Measurements from ENCODE around the gene MORC4. TPM values are rescaled to one million over a fixed set of nuclear protein-coding genes. Genes with fewer than 3 reads are reported as not detected.

MORC4 gene
- polyA plus RNA-seq, 1 of the 3 experiments (the other 2 are of a cell fraction) = 12.5 TPM

- Histone ChIP-seq H3K9me3 (no peaks in the 10 kb centered on the region), H3K4me2 (no peak overlapping the region), H3K79me2 (ENCODE audit: insufficient read depth) (no peaks in the 10 kb centered on the region), H4K20me1 (ENCODE audit: insufficient read depth) (no peaks in the 10 kb centered on the region), H3K9ac (no peak overlapping the region), H3K4me3 (ENCODE audit: low read depth in 2 of 2, low read length in 1 of 2) (no peak overlapping the region), H3K4me1 (ENCODE audit: control insufficient read depth in 1 of 2, insufficient read depth in 2 of 2, low read depth in 1 of 2, low read length in 1 of 2) (no peaks in the 10 kb centered on the region; a peak in 1 of 4 replicates), H3K27ac (ENCODE audit: low read depth in 2 of 2, low read length in 1 of 2) (no peak overlapping the region), H2AFZ (ENCODE audit: low read depth) (no peak overlapping the region), H3F3A (replicated peaks; ENCODE audit: insufficient read depth) (no peaks in the 10 kb centered on the region), H3K27me3 (ENCODE audit: insufficient read depth) (peaks cover 8% of the 10 kb centered on the region; the same call in 1 of the 2 replicates), H3K9me2 (no peaks in the 10 kb centered on the region), H3K36me3 (replicated peaks in 1 of 2; ENCODE audit: control insufficient read depth in 1 of 2, insufficient read depth in 2 of 2, low read length in 1 of 2) (no peaks in the 10 kb centered on the region)
- CTCF ChIA-PET = interaction anchor here (1.0 to 2.2 kb wide), 2 partner anchors 11 to 27 kb away, joined by 3 to 6 read pairs; no protein-coding TSS in a partner anchor
- POLR2A ChIA-PET = no interaction called here
- TF ChIP-seq ZBTB33 (IDR thresholded peaks at IDR 0.05; ENCODE audit: borderline replicate concordance, low read depth) (no peak), EP300 (IDR thresholded peaks at IDR 0.05; ENCODE audit: borderline replicate concordance in 1 of 2, low read depth in 1 of 2, low read length in 1 of 2) (no peak), MEF2A (IDR thresholded peaks at IDR 0.05; ENCODE audit: borderline replicate concordance, low read depth) (no peak), NFIC (IDR thresholded peaks at IDR 0.05; ENCODE audit: borderline replicate concordance) (no peak), EZH2phosphoT487 (IDR thresholded peaks at IDR 0.05; ENCODE audit: borderline replicate concordance, low read depth) (no peak), USF1 (IDR thresholded peaks at IDR 0.05; ENCODE audit: borderline replicate concordance, low read depth) (no peak), SMC3 (IDR thresholded peaks at IDR 0.05; ENCODE audit: low read depth, low read length) (no peak), SIN3A (IDR thresholded peaks at IDR 0.05; ENCODE audit: borderline replicate concordance, low read depth, low read length) (no peak), FOSL2 (IDR thresholded peaks at IDR 0.05; ENCODE audit: borderline replicate concordance, low read depth) (no peak), RCOR1 (IDR thresholded peaks at IDR 0.05; ENCODE audit: low read length) (no peak), GATA2 (CRISPR knock-in tag; IDR thresholded peaks at IDR 0.05) (no peak), MAX (IDR thresholded peaks at IDR 0.05; ENCODE audit: low read depth) (no peak)
- no peak for DNase-seq
- 48% methylated on average over 3 of the region's 3 CpGs for WGBS (ENCODE audit: low lambda C conversion rate)
Observed at GRCh38 chrX:106901341-106901740, 98.7 kb downstream of the MORC4 start.

- CTCF ChIA-PET = no interaction called here
- Histone ChIP-seq H3K4me2 (no peak overlapping the region), H2AFZ (ENCODE audit: low read depth) (no peak overlapping the region), H4K20me1 (ENCODE audit: insufficient read depth) (no peaks in the 10 kb centered on the region), H3K4me3 (ENCODE audit: low read depth in 2 of 2, low read length in 1 of 2) (no peak overlapping the region), H3K9me3 (no peaks in the 10 kb centered on the region), H3K36me3 (replicated peaks in 1 of 2; ENCODE audit: control insufficient read depth in 1 of 2, insufficient read depth in 2 of 2, low read length in 1 of 2) (no peaks in the 10 kb centered on the region), H3K79me2 (ENCODE audit: insufficient read depth) (no peaks in the 10 kb centered on the region), H3K9ac (no peak overlapping the region), H3K9me2 (no peaks in the 10 kb centered on the region), H3F3A (replicated peaks; ENCODE audit: insufficient read depth) (no peaks in the 10 kb centered on the region), H3K4me1 (ENCODE audit: control insufficient read depth in 1 of 2, insufficient read depth in 2 of 2, low read depth in 1 of 2, low read length in 1 of 2) (peaks cover 0 to 9% of the 10 kb centered on the region in 2 experiments; a peak in 2 of 4 replicates), H3K27me3 (ENCODE audit: insufficient read depth) (peaks cover 8% of the 10 kb centered on the region; the same call in 1 of the 2 replicates), H3K27ac (ENCODE audit: low read depth in 2 of 2, low read length in 1 of 2) (no peak overlapping the region)
- 14% methylated on average over 1 of the region's 1 CpG for WGBS (ENCODE audit: low lambda C conversion rate)
- no peak for TF ChIP-seq USF2 (IDR thresholded peaks at IDR 0.05; ENCODE audit: borderline replicate concordance, low read depth, low read length)
- TF ChIP-seq YY1 (IDR thresholded peaks at IDR 0.05; ENCODE audit: low read depth) = no peak
- TF ChIP-seq USF1 (IDR thresholded peaks at IDR 0.05; ENCODE audit: borderline replicate concordance, low read depth) = no peak
- DNase-seq = no peak
- POLR2A ChIA-PET = no interaction called here
Observed at GRCh38 chrX:106899841-106900240, 100.2 kb downstream of the MORC4 start.
